ENCODE data around the gene SIGLEC14.

DNA sequence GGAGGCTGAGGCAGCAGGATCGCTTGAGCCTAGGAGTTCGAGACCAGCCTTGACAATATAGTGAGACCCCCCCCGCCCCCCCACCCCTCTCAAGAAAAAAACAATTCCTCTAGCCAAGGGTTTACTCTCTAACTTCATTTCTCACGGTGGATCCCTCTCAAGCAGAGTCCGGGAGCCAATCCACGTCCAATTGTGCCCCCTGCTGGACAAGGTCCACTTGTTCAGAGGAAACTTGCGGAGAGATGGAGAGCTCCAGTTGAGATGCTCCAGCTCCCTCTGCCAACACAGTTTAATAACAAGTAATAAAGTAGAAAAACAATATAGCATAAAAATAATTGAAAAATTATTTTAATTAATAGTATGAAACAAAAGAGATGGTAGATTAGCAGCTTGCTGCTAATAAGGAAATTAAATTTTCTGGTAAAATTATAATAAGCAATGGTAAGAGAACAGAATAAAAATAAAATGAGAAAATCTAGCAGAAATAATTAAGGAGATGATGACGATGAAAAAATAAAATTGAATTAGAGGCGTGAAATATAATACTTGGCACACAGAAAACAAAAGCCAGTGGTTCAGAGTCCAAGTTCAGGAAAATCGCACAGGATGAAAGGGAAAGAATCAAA lies 14.5 kb upstream of the SIGLEC14 start:
- no peak for TF ChIP-seq IKZF3 (tag by site-specific recombination; IDR thresholded peaks at IDR 0.05)
- TF ChIP-seq, protein P1, sequence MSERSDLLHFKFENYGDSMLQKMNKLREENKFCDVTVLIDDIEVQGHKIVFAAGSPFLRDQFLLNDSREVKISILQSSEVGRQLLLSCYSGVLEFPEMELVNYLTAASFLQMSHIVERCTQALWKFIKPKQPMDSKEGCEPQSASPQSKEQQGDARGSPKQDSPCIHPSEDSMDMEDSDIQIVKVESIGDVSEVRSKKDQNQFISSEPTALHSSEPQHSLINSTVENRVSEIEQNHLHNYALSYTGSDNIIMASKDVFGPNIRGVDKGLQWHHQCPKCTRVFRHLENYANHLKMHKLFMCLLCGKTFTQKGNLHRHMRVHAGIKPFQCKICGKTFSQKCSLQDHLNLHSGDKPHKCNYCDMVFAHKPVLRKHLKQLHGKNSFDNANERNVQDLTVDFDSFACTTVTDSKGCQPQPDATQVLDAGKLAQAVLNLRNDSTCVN (tag by site-specific recombination; optimal IDR thresholded peaks at IDR 0.05) = no peak
- TF ChIP-seq ZBTB20 (tag by site-specific recombination; IDR thresholded peaks at IDR 0.05) = no peak
- TF ChIP-seq SP2 (tag by site-specific recombination; IDR thresholded peaks at IDR 0.05) = no peak
- TF ChIP-seq, protein P2, sequence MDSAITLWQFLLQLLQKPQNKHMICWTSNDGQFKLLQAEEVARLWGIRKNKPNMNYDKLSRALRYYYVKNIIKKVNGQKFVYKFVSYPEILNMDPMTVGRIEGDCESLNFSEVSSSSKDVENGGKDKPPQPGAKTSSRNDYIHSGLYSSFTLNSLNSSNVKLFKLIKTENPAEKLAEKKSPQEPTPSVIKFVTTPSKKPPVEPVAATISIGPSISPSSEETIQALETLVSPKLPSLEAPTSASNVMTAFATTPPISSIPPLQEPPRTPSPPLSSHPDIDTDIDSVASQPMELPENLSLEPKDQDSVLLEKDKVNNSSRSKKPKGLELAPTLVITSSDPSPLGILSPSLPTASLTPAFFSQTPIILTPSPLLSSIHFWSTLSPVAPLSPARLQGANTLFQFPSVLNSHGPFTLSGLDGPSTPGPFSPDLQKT (IDR thresholded peaks at IDR 0.05; ENCODE audit: borderline replicate concordance, low read depth, low read length) = no peak

Data from HEK293 (cell line).